AG04450 (cell line): ENCODE results near the gene MSI2. TPM values are rescaled to one million over a fixed set of nuclear protein-coding genes. Genes with fewer than 3 reads are reported as not detected.

Source experiments
- CTCF ChIA-PET: fragments of 300-600, 350-600 bp; formaldehyde crosslinking; extraction: SDS; loops from one replicate; lab custom pipeline; 2022; ENCODE audit warnings: antibody characterized with exemption, inconsistent platforms; lab: Charles Lee
- POLR2A ChIA-PET: fragments of 350-600 bp; formaldehyde crosslinking; extraction: SDS; loops from one replicate; lab custom pipeline; 2021; ENCODE audit warnings: antibody characterized with exemption, inconsistent platforms; lab: Yijun Ruan, JAX
- DNase-seq: peaks from one replicate; pipeline ENCODE4 v3.0.0-alpha.2; 2011; ENCODE audit warnings: low read depth, low spot score
- H3K27ac ChIP-seq: one replicate; pipeline ENCODE4 v1.5.1; 2012; ENCODE audit warnings: low read depth, low read length, control low read depth
- H3K27me3 ChIP-seq: one replicate; pipeline ENCODE4 v1.6.0; 2012; ENCODE audit warnings: low read length; ENCODE audit not compliant: control insufficient read depth, insufficient read depth
- H3K4me3 ChIP-seq: 2 replicates; pipeline ENCODE4 v1.5.1; 2011; ENCODE audit warnings: mild to moderate bottlenecking, low read depth, low read length, control low read depth
- H3K9me3 ChIP-seq: 2 replicates; pipeline ENCODE4 v1.5.1; 2012; ENCODE audit warnings: low read length; ENCODE audit not compliant: control insufficient read depth, insufficient read depth
- CTCF ChIP-seq: IDR thresholded peaks from 2 replicates; pipeline ENCODE4 v1.5.1; 2011; ENCODE audit warnings: low read depth, low read length, control low read depth, inconsistent platforms
- polyA plus RNA-seq: library from polyadenylated mRNA; depleted of rRNA; stranded (reverse); fragments of >200 nt; gene quantifications from 2 replicates; pipeline ENCODE4 v1.2.3, GENCODE V29; 2011

The MSI2 gene
- polyA plus RNA-seq, 1 experiment = 26.2 TPM

GRCh38 chr17:57624386-57624785, 368.1 kb downstream of the MSI2 start:
- no peak for TF ChIP-seq CTCF
- H3K9me3 ChIP-seq = no peaks in the 10 kb centered on the region

GRCh38 chr17:57625511-57625910, 369.2 kb downstream of the MSI2 start:
- Histone ChIP-seq H3K9me3 (no peaks in the 10 kb centered on the region), H3K27me3 (no peaks in the 10 kb centered on the region), H3K4me3 (no peak overlapping the region), H3K27ac (no peak overlapping the region)
- ChIA-PET CTCF (interaction anchor here (1.3 kb wide), 1 partner anchor 28 kb away, joined by 4 read pairs; no protein-coding TSS in a partner anchor), POLR2A (no interaction called here)
- TF ChIP-seq CTCF = no peak
- DNase-seq = no peak

More at GRCh38 chr17:57624386-57624785, 368.1 kb downstream of the MSI2 start:
- no peak for DNase-seq
- CTCF ChIA-PET = interaction anchor here (3.0 to 4.4 kb wide), 3 partner anchors 26 to 381 kb away, joined by 19 to 27 read pairs (median 23); no protein-coding TSS in a partner anchor
- Histone ChIP-seq H3K27me3 (no peaks in the 10 kb centered on the region), H3K4me3 (no peak overlapping the region), H3K27ac (no peak overlapping the region)
- POLR2A ChIA-PET = no interaction called here

- DNase-seq = no peak
- ChIA-PET POLR2A (no interaction called here), CTCF (interaction anchor here (1.3 kb wide), 1 partner anchor 28 kb away, joined by 4 read pairs; no protein-coding TSS in a partner anchor)
- Histone ChIP-seq H3K9me3 (no peaks in the 10 kb centered on the region), H3K4me3 (no peak overlapping the region), H3K27me3 (no peaks in the 10 kb centered on the region), H3K27ac (no peak overlapping the region)
- TF ChIP-seq CTCF = no peak
Observed at GRCh38 chr17:57625957-57626356, 369.6 kb downstream of the MSI2 start.

GRCh38 chr17:57626520-57627210, 370.3 kb downstream of the MSI2 start:
- H3K4me3 ChIP-seq = no peak overlapping the region
- POLR2A ChIA-PET = interaction anchor here (0.5 kb wide), 1 partner anchor 509 kb away, joined by 4 read pairs; no protein-coding TSS in a partner anchor
- no peak overlapping the region for H3K27ac ChIP-seq
- no peaks in the 10 kb centered on the region for H3K9me3 ChIP-seq
- no peak for DNase-seq
- no peak for TF ChIP-seq CTCF
- CTCF ChIA-PET = interaction anchor here (0.8 to 1.3 kb wide), 2 partner anchors 29 to 45 kb away, joined by 3 to 4 read pairs; no protein-coding TSS in a partner anchor
- no peaks in the 10 kb centered on the region for H3K27me3 ChIP-seq

- Histone ChIP-seq H3K4me3 (no peak overlapping the region), H3K9me3 (no peaks in the 10 kb centered on the region), H3K27ac (no peak overlapping the region), H3K27me3 (no peaks in the 10 kb centered on the region)
- no peak for DNase-seq
- ChIA-PET CTCF (interaction anchor here (0.8 kb wide), 1 partner anchor 44 kb away, joined by 3 read pairs; no protein-coding TSS in a partner anchor), POLR2A (no interaction called here)
- no peak for TF ChIP-seq CTCF
Observed at GRCh38 chr17:57627591-57627990, 371.3 kb downstream of the MSI2 start.
